ENCODE data around the gene G0S2. TPM values are rescaled to one million over a fixed set of nuclear protein-coding genes. Genes with fewer than 3 reads are reported as not detected.

Gene G0S2
- polyA plus RNA-seq, 3 donors = 176 to 1,583 (median 373) TPM

DNA sequence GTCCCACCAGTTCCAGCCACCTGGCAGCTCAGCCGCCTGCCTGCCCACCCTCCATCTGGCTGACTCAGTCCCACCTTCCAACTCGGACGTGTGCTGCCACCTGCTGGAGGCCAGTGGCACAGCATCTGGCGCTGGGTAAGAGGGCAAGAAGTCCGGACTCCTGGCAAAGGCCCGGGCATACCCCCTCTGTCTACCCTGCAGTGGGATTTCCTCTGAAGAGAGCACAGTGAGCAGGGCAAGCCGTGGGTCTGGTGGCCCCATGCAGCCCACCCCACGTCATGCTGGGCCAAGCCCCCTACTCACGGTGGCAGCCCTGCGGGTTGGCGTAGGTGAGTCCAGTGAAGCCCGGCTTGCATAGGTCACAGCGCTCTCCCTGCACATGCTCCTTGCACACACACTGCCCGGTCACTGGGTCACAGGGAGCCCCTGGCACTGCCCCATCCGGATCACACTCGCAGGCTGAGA lies 47.4 kb upstream of the G0S2 start:
- TF ChIP-seq, protein P1, sequence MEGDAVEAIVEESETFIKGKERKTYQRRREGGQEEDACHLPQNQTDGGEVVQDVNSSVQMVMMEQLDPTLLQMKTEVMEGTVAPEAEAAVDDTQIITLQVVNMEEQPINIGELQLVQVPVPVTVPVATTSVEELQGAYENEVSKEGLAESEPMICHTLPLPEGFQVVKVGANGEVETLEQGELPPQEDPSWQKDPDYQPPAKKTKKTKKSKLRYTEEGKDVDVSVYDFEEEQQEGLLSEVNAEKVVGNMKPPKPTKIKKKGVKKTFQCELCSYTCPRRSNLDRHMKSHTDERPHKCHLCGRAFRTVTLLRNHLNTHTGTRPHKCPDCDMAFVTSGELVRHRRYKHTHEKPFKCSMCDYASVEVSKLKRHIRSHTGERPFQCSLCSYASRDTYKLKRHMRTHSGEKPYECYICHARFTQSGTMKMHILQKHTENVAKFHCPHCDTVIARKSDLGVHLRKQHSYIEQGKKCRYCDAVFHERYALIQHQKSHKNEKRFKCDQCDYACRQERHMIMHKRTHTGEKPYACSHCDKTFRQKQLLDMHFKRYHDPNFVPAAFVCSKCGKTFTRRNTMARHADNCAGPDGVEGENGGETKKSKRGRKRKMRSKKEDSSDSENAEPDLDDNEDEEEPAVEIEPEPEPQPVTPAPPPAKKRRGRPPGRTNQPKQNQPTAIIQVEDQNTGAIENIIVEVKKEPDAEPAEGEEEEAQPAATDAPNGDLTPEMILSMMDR (IDR thresholded peaks at IDR 0.05) = peak; percentile 99
- Histone ChIP-seq H2AFZ (ENCODE audit: insufficient read depth, low read depth, low read length, poor library complexity, severe bottlenecking) (peak overlapping the region; percentile 64), H3K9ac (ENCODE audit: insufficient read depth, low read length, poor library complexity, severe bottlenecking) (no peak overlapping the region), H3K4me3 (replicated peaks in 1 of 3; ENCODE audit: low read depth in 2 of 3, low read length in 3 of 3) (no peak overlapping the region), H3K36me3 (replicated peaks in 1 of 2; ENCODE audit: control insufficient read depth in 1 of 2, insufficient read depth in 2 of 2, low read length in 2 of 2) (no peaks in the 10 kb centered on the region), H4K20me1 (ENCODE audit: insufficient read depth, low read length) (no peaks in the 10 kb centered on the region), H3K27ac (ENCODE audit: low read depth in 1 of 2, low read length in 2 of 2) (no peak overlapping the region), H3K79me2 (ENCODE audit: insufficient read depth, low read length) (no peaks in the 10 kb centered on the region), H3K4me2 (replicated peaks; ENCODE audit: extremely low read depth, low read length, poor library complexity, severe bottlenecking) (no peak overlapping the region), H3K9me3 (replicated peaks in 1 of 2; ENCODE audit: control insufficient read depth in 1 of 2, insufficient read depth in 1 of 2, low read length in 2 of 2) (no peaks in the 10 kb centered on the region), H3K27me3 (ENCODE audit: control insufficient read depth in 2 of 2, insufficient read depth in 2 of 2, low read length in 2 of 2) (peaks cover 0 to 15% of the 10 kb centered on the region in 2 donors), H3K4me1 (ENCODE audit: control insufficient read depth in 1 of 2, insufficient read depth in 2 of 2, low read length in 2 of 2) (peaks cover 20% of the 10 kb centered on the region in 2 donors)
- intact Hi-C loops (cut with micrococcal nuclease) = loop anchor here in 1 of 2 donors (5.0 to 10.0 kb wide), 3 partner anchors 47 to 65 kb away; partner anchors contain the start of gene G0S2
- DNase-seq = peak; percentile 58 to 80 (median 69)
- Mint-ChIP-seq H3K4me1 (peaks cover 27% of the 10 kb centered on the region), H3K27ac (peak overlapping the region in 5 of 7 donors; percentile 72 to 86 (median 84)), H3K36me3 (no peaks in the 10 kb centered on the region), H3K9me3 (peaks cover 0 to 8% (median 4%) of the 10 kb centered on the region in 7 donors), H3K27me3 (ENCODE audit: low read depth in 3 of 3) (peaks cover 18 to 40% (median 33%) of the 10 kb centered on the region in 3 donors), H3K4me3 (peak overlapping the region in 1 of 2 donors; percentile 59)
- WGBS (ENCODE audit: insufficient coverage) = 39% methylated on average over 16 of the region's 16 CpGs

DNA sequence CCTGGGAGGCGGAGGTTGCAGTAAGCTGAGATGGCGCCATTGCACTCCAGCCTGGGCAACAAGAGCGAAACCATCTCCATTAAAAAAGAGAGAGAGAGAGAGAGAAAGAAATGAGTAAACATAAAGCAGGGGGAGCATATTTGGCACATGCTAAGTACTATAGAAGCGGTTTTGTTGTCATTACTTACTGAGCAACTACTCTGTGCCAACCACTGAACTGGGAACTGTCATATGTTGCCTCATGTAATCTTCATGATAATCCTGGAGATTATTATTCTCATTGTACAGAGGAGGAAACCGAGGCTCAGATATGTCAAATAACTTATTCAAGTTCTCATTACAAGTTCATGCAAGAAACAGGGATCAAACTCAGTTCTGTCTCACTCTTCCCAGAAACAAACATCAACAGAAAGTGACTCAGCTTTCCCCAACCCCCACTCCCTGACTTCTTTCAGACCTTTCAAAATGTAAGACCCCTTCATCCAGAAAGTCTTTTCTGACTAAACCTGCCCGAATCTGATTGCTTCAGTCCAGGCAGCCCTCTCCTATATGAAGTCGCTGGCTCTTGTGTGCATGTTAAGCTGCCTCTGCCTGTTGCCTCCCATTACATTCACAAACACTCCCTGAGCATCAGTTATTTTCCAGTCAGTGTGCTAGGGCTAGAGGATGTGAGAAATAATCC lies 46.5 kb upstream of the G0S2 start:
- peaks cover 22 to 36% (median 30%) of the 10 kb centered on the region in 3 donors for H3K27me3 Mint-ChIP-seq (ENCODE audit: low read depth in 3 of 3)
- 100% methylated on average over 1 of the region's 7 CpGs for WGBS (ENCODE audit: insufficient coverage)
- H3K36me3 ChIP-seq (replicated peaks in 1 of 2; ENCODE audit: control insufficient read depth in 1 of 2, insufficient read depth in 2 of 2, low read length in 2 of 2) = no peaks in the 10 kb centered on the region
- H3K4me1 Mint-ChIP-seq = peaks cover 36% of the 10 kb centered on the region
- H3K9me3 Mint-ChIP-seq = peaks cover 0 to 8% (median 4%) of the 10 kb centered on the region in 7 donors
- no peak overlapping the region for H2AFZ ChIP-seq (ENCODE audit: insufficient read depth, low read depth, low read length, poor library complexity, severe bottlenecking)
- no peak for DNase-seq
- H3K27ac ChIP-seq (ENCODE audit: low read depth in 1 of 2, low read length in 2 of 2) = no peak overlapping the region
- H3K27me3 ChIP-seq (ENCODE audit: control insufficient read depth in 2 of 2, insufficient read depth in 2 of 2, low read length in 2 of 2) = peaks cover 0 to 18% of the 10 kb centered on the region in 2 donors
- no peaks in the 10 kb centered on the region for H4K20me1 ChIP-seq (ENCODE audit: insufficient read depth, low read length)
- TF ChIP-seq, protein P1 (IDR thresholded peaks at IDR 0.05) = no peak
- H3K9me3 ChIP-seq (replicated peaks in 1 of 2; ENCODE audit: control insufficient read depth in 1 of 2, insufficient read depth in 1 of 2, low read length in 2 of 2) = no peaks in the 10 kb centered on the region
- peak overlapping the region in 1 of 2 donors; percentile 51 for H3K4me3 Mint-ChIP-seq
- intact Hi-C loops (cut with micrococcal nuclease) = loop anchor here in 1 of 2 donors (5.0 to 10.0 kb wide), 3 partner anchors 46 to 64 kb away; partner anchors contain the start of gene G0S2
- H3K79me2 ChIP-seq (ENCODE audit: insufficient read depth, low read length) = no peaks in the 10 kb centered on the region
- H3K4me2 ChIP-seq (replicated peaks; ENCODE audit: extremely low read depth, low read length, poor library complexity, severe bottlenecking) = no peak overlapping the region
- no peak overlapping the region for H3K9ac ChIP-seq (ENCODE audit: insufficient read depth, low read length, poor library complexity, severe bottlenecking)
- H3K4me3 ChIP-seq (replicated peaks in 1 of 3; ENCODE audit: low read depth in 2 of 3, low read length in 3 of 3) = no peak overlapping the region
- peak overlapping the region in 2 of 7 donors; percentile 22 to 28 for H3K27ac Mint-ChIP-seq
- H3K4me1 ChIP-seq (ENCODE audit: control insufficient read depth in 1 of 2, insufficient read depth in 2 of 2, low read length in 2 of 2) = peaks cover 20% of the 10 kb centered on the region in 2 donors
- H3K36me3 Mint-ChIP-seq = no peaks in the 10 kb centered on the region
